Esophagus muscularis mucosa (tissue), 4 donors: ENCODE measurements around the gene CHST9. TPM values are rescaled to one million over a fixed set of nuclear protein-coding genes. Genes with fewer than 3 reads are reported as not detected.
A peak's percentile ranks its signal among the peaks of the same experiment; 100 is the strongest.

Experiments
- DNase-seq: peaks from one replicate; pipeline ENCODE4 v3.0.0-alpha.2; 2017; ENCODE audit errors: extremely low spot score
- H3K27ac ChIP-seq, 4 donors: fragments of 200-600 bp; sonication (generic); replicated peaks in 1 of 4; 1 replicate in 3 of 4; 2 replicates in 1 of 4; pipeline ENCODE4 v1.5.1; 2016 to 2019; ENCODE audit warnings: mild to moderate bottlenecking in 1 of 4
- H3K27me3 ChIP-seq, 4 donors: fragments of 200-600 bp; sonication (generic); one replicate each; pipeline versions ENCODE4 v1.5.1 to v1.6.0; 2016 to 2019
- H3K36me3 ChIP-seq, 4 donors: fragments of 200-600 bp; sonication (generic); one replicate each; pipeline ENCODE4 v1.5.1; 2016 to 2019
- H3K4me1 ChIP-seq, 4 donors: fragments of 200-600 bp; sonication (generic); one replicate each; pipeline ENCODE4 v1.5.1; 2016 to 2019
- H3K4me3 ChIP-seq, 4 donors: fragments of 200-600 bp; sonication (generic); 1 replicate in 2 of 4; 2 replicates in 2 of 4; pipeline ENCODE4 v1.5.1; 2016 to 2019; ENCODE audit warnings: mild to moderate bottlenecking in 4 of 4, moderate library complexity in 1 of 4
- H3K9me3 ChIP-seq, 4 donors: fragments of 200-600 bp; sonication (generic); 1 replicate in 3 of 4; 2 replicates in 1 of 4; pipeline ENCODE4 v1.5.1; 2016 to 2019
- CTCF ChIP-seq, 3 experiments: fragments of 200-600 bp in 2 of 3; fragments of 450-650 bp in 1 of 3; sonication (generic) in 2 of 3; IDR thresholded peaks; one replicate each; pipeline ENCODE4 v1.5.1; 2017 to 2019; ENCODE audit warnings: antibody characterized with exemption in 3 of 3, mild to moderate bottlenecking in 2 of 3, moderate library complexity in 1 of 3
- EP300 ChIP-seq: sonication (generic); formaldehyde crosslinking; IDR thresholded peaks from one replicate; pipeline ENCODE4 v1.6.1; 2017; ENCODE audit warnings: antibody characterized with exemption
- POLR2A ChIP-seq: fragments of 450-650 bp; IDR thresholded peaks from one replicate; pipeline ENCODE4 v1.6.1; 2017; ENCODE audit warnings: antibody characterized with exemption, moderate library complexity, mild to moderate bottlenecking, low read depth
- POLR2AphosphoS5 ChIP-seq, 2 donors: sonication (generic); formaldehyde crosslinking; IDR thresholded peaks; one replicate each; pipeline ENCODE4 v1.6.1; 2017; ENCODE audit warnings: antibody characterized with exemption in 2 of 2
- WGBS: methylation state at CpG from one replicate; pipeline ENCODE4 v1.1.5; 2018; 5-methylcytosine and 5-hydroxymethylcytosine counted together
- intact Hi-C: fragments of 100-400 bp; cut with DNase I; formaldehyde crosslinking; loops from one replicate; pipeline ENCODE4 v1.15.1; 2023
- total RNA-seq, 4 donors: library from RNA; depleted of rRNA; stranded (reverse); fragments of >200 nt; gene quantifications; one replicate each; pipeline versions ENCODE4 v1.1.0 to v1.2.1, GENCODE V29; 2016

Gene CHST9
- total RNA-seq, 4 donors from 2014 or later, result 0.42 to 2.4 (median 1.4) TPM

- Histone ChIP-seq H3K36me3 (no peaks in the 10 kb centered on the region), H3K27ac (no peak overlapping the region), H3K4me3 (no peak overlapping the region), H3K4me1 (peaks cover 18 to 38% (median 22%) of the 10 kb centered on the region in 4 donors), H3K9me3 (no peaks in the 10 kb centered on the region), H3K27me3 (no peaks in the 10 kb centered on the region)
- TF ChIP-seq POLR2AphosphoS5 (IDR thresholded peaks at IDR 0.05) (no peak), CTCF (IDR thresholded peaks at IDR 0.05) (no peak), EP300 (no peak), POLR2A (no peak)
- 93% methylated on average over 7 of the region's 7 CpGs for WGBS
- no peak for DNase-seq
- intact Hi-C loops, result no loop called here
These were observed 123.5 kb downstream of the CHST9 start for GRCh38 chr18:27061488-27062095.

DNA sequence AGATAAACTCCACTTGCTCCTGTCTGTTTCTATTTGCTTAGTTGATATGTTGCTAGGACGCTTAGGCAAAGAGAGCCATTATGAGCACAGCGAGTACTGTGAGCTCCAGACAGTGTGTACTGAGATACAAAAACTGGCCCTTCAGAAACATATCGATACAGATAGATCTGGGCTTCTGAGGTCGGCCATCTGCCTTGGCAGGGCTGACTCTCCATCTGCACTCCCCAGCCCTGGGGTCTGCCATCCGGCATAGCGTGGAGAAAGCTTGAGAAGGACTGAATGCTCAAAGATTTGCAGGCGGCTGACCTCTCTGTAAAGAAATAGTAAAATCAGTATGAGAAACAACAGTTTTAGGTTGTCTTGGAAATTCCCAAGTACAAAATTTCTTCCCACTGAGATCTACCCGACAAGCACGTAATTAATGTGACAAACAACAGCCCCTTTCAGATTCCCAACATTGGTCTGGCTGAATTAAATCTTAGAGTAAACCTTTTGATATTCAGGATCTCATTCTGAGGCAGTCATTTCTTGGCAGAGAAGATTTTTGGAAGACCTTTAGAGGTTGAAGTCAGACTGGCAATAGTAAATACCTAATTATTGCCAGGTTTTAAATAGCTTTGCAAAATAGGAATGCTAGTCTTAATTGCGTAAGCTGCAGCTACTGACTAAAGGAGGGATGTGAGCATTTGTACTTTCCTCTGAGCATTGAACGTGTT is 127.4 kb downstream of the CHST9 start:
- Histone ChIP-seq H3K9me3 (no peaks in the 10 kb centered on the region), H3K27ac (peak overlapping the region; percentile 73 to 84 (median 80)), H3K36me3 (no peaks in the 10 kb centered on the region), H3K27me3 (no peaks in the 10 kb centered on the region), H3K4me3 (peak overlapping the region; percentile 28 to 36 (median 34)), H3K4me1 (peaks cover 18 to 29% (median 24%) of the 10 kb centered on the region in 4 donors)
- DNase-seq, result no peak
- TF ChIP-seq EP300 (peak; percentile 15), POLR2A (no peak), POLR2AphosphoS5 (IDR thresholded peaks at IDR 0.05) (peak in 1 of 2 donors; percentile 48)
- WGBS, result 37% methylated on average over 11 of the region's 11 CpGs
- intact Hi-C loops, result no loop called here

- H3K4me3 ChIP-seq, result no peak overlapping the region
- H3K9me3 ChIP-seq, result no peaks in the 10 kb centered on the region
- WGBS, result 78% methylated on average over 3 of the region's 3 CpGs
- no peaks in the 10 kb centered on the region for H3K27me3 ChIP-seq
- peaks cover 18 to 23% (median 20%) of the 10 kb centered on the region in 4 donors for H3K4me1 ChIP-seq
- H3K36me3 ChIP-seq, result no peaks in the 10 kb centered on the region
- DNase-seq, result no peak
- intact Hi-C loops, result no loop called here
- H3K27ac ChIP-seq, result no peak overlapping the region
- no peak for TF ChIP-seq POLR2AphosphoS5 (IDR thresholded peaks at IDR 0.05)
These were observed 130.2 kb downstream of the CHST9 start for GRCh38 chr18:27054926-27055325.

DNA sequence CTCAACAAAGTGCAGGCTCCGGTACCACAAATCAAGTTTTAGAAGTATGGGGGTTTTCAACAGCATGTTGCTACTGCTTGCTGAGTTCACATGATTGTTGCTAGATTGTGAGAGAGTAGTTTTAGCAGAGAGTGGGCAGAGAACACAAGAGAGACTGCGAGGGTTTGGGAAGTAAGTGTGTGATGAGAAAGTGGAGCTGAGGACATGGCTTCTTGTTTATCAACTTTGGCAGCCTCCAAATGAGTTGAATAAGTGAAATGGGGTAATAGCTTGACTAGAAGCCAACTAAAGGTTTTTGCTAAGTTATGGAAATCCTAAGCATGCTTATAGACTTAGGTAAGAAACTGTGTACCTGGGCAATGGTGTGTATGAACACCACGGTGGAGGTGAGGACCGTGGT is 135.1 kb downstream of the CHST9 start:
- Histone ChIP-seq H3K9me3 (no peaks in the 10 kb centered on the region), H3K4me1 (peaks cover 0 to 6% (median 0%) of the 10 kb centered on the region in 4 donors), H3K36me3 (no peaks in the 10 kb centered on the region), H3K4me3 (no peak overlapping the region), H3K27me3 (no peaks in the 10 kb centered on the region), H3K27ac (no peak overlapping the region)
- 64% methylated on average over 4 of the region's 4 CpGs for WGBS
- intact Hi-C loops, result no loop called here
- no peak for TF ChIP-seq POLR2AphosphoS5 (IDR thresholded peaks at IDR 0.05)
- no peak for TF ChIP-seq EP300
- no peak for TF ChIP-seq POLR2A
- no peak for TF ChIP-seq CTCF (IDR thresholded peaks at IDR 0.05)
- DNase-seq, result no peak

- 91% methylated on average over 3 of the region's 3 CpGs for WGBS
- no peaks in the 10 kb centered on the region for H3K9me3 ChIP-seq
- no peak for TF ChIP-seq POLR2A
- H3K4me1 ChIP-seq, result no peaks in the 10 kb centered on the region
- no peaks in the 10 kb centered on the region for H3K27me3 ChIP-seq
- H3K27ac ChIP-seq, result no peak overlapping the region
- H3K4me3 ChIP-seq, result no peak overlapping the region
- H3K36me3 ChIP-seq, result no peaks in the 10 kb centered on the region
- intact Hi-C loops, result no loop called here
- DNase-seq, result no peak
These were observed 139.8 kb downstream of the CHST9 start for GRCh38 chr18:27045342-27045741.

DNA sequence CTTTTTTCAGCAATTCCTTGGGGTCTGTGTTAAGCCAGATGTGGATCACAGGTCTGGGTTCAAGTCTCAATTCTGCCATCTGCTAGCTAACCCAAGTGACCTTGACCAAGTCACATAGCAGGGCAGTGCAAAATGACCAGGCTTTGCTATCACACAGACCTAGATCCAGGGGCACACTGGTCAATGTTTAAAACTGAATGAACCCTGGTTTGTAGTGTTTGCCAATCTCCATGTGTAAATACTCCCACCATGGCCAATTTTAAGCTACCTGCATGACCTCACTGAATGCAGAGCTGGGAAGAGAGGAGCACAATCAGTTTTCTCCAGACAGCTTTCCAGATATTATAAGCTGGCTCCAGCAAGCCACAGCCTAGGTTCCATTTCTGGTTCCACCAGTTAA is 142.9 kb downstream of the CHST9 start:
- Histone ChIP-seq H3K36me3 (no peaks in the 10 kb centered on the region), H3K9me3 (no peaks in the 10 kb centered on the region), H3K27ac (no peak overlapping the region), H3K4me3 (no peak overlapping the region), H3K4me1 (no peaks in the 10 kb centered on the region), H3K27me3 (no peaks in the 10 kb centered on the region)
- no peak for DNase-seq
- TF ChIP-seq EP300 (no peak), POLR2A (no peak), POLR2AphosphoS5 (IDR thresholded peaks at IDR 0.05) (no peak), CTCF (IDR thresholded peaks at IDR 0.05) (no peak)
- intact Hi-C loops, result no loop called here
